Dermis blood vessel endothelial cell (primary cell): Measurements from ENCODE around the gene LRRC61. TPM values are rescaled to one million over a fixed set of nuclear protein-coding genes. Genes with fewer than 3 reads are reported as not detected.

ENCODE experiments used
- DNase-seq: peaks from one replicate; pipeline ENCODE4 v3.0.0; 2010
- total RNA-seq: library from RNA; depleted of rRNA; stranded (reverse); fragments of >200 nt; gene quantifications from 2 replicates; pipeline ENCODE4 v1.2.3, GENCODE V29; 2014

Gene LRRC61
- total RNA-seq, 1 donor from 2014 or later, result 5.4 TPM

DNA sequence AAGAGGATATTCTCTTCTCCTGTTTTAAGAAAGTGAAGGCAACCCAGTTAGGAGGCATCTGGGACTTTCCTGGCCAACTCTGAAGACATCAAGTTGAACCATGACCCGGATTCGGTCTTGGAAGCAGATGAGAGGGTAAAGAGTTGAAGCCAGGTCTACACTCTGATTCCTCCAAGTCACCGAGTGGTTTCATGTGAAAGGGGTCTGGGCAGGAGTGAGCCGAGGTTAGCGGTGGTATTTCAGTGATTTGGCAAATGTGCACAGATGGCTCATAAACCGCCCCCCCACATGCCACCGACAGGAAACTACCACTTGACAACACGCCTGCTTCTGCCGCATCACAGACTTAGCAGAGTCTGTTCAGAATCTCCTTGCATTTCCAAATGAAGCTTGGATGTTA lies 34.1 kb downstream of the LRRC61 start:
- no peak for DNase-seq

- no peak for DNase-seq
Measured at GRCh38 chr7:150357771-150358427, 34.7 kb downstream of the LRRC61 start.

- DNase-seq, result no peak
Measured at GRCh38 chr7:150358433-150358832, 35.3 kb downstream of the LRRC61 start.

DNA sequence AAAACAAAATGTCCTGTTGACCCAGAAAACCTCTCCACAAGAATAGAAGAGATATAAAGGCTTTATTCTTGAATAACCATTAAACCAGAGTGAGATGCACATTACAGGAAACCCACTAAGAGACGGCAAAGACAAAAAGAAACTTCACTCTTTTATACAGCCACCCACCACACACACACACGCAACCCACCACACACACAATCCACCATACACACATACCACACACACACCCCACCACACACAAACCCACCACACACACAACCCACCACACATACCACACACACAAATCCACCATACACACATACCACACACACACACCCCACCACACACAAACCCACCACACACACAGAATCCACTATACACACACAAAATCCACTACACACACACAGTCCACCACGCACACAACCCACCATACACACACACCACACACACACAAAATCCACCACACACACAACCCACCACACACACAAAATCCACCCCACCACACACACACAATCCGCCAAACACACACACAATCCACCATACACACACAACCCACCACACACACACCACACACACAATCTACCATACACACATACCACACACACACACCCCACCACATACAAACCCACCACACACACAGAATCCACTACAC lies 36.0 kb downstream of the LRRC61 start:
- no peak for DNase-seq

DNA sequence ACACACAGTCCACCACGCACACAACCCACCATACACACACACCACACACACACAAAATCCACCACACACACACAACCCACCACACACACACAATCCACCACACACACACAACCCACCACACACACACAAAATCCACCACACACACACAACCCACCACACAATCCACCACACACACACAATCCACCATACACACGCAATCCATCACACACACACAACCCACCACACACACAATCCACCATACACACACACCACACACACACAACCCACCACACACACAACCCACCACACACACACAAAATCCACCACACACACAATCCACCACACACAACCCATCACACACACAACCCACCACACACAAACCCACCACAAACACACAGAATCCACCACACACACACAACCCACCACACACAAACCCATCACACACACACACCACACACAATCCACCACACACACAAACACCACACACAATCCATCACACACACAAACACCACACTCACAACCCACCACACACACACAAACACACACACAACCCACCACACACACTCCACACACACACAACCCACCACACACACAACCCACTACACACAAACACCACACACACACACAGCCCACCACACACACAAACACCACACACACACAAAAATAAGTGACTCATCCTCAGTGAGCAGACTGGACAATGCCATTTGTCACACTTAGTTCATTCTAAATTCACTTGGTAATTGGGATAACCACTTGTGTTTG lies 36.6 kb downstream of the LRRC61 start:
- no peak for DNase-seq

DNA sequence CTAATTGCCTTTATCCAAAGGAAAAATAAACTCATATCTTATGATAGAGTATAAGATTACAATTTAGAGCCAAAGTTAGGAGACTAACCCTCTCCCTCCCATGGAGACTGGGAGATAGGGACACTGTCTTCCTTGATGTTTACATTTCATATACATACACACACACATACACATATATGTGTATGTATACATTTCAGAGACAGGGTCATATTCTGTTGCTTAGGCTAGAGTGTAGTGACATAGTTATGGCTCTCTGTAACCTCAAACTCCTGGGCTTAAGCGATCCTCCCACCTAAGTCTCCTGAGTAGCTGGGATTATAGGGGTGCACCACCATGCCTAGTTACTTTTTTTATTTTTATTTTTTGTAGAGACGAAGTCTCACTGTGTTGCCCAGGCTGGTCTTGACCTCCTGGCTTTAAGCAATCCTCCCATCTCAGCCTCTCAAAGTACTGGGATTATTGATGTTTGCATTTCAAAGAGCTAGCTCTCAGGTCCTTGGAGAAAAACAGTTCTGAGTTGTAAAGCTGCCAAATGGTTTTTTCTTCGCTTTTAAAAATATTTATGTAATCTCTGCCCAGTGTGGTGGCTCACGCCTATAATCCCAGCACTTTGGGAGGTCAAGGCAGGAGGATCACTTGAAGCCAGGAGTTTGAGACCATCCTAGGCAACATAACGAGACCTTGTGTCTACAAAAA lies 37.4 kb downstream of the LRRC61 start:
- DNase-seq, result no peak

DNA sequence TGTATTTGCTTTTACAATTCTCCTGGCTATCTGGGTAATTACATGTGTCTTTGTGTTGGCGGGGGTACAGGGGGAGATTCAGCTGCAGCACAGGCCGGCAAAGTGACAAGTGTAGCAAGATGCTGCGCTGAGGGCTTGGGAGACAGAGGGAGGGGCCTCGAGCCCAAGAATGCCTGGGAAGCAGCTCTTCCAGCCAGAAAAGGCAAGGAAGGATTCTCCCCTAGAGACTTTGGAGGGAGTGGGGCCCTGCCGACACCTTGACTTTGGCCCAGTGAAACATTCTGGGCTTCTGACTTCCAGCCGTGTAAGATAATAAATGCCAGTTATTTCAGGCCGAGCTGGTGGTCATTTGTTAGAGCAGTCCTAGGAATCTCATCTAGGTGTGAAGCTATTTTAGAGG lies 38.2 kb downstream of the LRRC61 start:
- no peak for DNase-seq

- no peak for DNase-seq
Measured at GRCh38 chr7:150361807-150362621, 38.9 kb downstream of the LRRC61 start.

DNA sequence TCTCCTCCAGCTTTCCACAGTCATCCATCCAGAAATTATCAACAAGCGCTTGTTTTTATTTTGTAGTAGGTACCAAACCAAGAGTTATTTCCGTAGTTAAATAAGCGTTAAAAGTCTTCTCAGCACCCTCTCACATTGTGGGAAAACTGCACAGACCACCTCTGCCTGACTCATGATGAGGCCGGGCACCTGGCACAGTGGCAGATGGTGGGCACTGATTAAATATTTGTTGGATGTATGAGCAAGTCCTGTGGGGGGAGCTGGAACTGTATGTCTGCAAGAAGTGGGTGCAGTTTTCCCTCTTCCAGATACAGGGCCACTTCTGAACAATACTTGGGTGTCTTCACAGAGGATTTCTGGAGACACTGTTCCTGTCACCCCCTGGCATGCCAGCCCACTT lies 40.2 kb downstream of the LRRC61 start:
- no peak for DNase-seq

DNA sequence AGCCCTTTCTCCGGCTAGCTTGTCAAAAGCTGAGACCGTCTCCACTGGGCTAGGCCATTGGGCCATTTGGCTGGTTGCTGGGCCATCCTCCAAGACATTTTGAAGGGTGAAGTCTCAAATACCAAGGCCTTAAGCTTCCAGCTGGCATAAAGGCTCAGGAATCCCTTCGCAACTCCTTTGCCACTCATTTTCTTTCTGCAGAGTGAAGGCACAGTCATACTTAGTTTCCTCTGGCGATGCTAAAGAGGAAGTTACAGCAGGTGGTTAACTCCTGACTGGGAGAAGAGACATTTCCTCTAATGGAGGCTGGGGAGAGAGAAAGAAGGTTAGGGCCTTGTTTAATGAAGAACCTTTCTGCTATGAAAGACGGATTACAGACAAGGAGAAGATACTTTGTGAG lies 40.7 kb downstream of the LRRC61 start:
- peak; percentile 62 for DNase-seq

- no peak for DNase-seq
Measured at GRCh38 chr7:150365194-150365593, 42.0 kb downstream of the LRRC61 start.

DNA sequence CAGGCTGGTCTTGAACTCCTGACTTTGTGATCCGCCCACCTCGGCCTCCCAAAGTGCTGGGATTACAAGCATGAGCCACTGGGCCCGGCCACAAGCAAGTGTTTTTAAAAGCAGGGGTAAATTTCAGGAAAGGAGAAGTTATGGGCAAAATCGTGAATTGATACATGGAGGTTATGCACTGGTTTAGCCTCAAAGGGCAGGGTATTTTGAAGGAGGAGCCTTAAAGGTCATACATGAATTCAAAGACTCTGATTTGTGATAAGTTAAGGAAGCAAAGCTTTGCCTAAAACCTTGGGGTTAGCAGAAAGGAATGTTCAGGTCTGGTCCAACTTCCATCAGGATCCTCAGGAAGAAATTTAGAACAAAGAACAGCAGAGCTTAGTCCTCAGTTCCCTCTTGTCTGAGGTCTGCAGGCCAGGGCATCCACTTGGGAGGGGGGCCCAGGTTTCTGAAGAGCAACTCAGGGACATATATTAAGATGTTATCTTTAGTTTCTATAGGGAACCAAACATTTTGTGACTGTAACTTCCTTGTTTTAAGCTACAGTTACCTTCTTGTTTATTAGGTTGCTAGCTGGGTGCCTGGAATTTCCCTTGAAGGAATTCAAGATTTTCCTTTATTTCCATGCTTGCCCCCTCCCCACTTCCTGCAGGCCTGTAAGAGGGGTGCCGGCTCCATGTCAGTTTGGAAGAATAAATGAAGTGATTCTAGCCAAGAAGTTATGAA lies 42.7 kb downstream of the LRRC61 start:
- DNase-seq, result no peak

- DNase-seq, result no peak
Measured at GRCh38 chr7:150367677-150368095, 44.5 kb downstream of the LRRC61 start.

GRCh38 chr7:150368096-150368883 lies 45.1 kb downstream of the LRRC61 start, which contains the start of gene REPIN1:
Gene REPIN1, plus strand, starts transcription at chr7:150368822. Its CDS starts 890 bp downstream, at chr7:150369712.
- DNase-seq, result peak; percentile 92

DNA sequence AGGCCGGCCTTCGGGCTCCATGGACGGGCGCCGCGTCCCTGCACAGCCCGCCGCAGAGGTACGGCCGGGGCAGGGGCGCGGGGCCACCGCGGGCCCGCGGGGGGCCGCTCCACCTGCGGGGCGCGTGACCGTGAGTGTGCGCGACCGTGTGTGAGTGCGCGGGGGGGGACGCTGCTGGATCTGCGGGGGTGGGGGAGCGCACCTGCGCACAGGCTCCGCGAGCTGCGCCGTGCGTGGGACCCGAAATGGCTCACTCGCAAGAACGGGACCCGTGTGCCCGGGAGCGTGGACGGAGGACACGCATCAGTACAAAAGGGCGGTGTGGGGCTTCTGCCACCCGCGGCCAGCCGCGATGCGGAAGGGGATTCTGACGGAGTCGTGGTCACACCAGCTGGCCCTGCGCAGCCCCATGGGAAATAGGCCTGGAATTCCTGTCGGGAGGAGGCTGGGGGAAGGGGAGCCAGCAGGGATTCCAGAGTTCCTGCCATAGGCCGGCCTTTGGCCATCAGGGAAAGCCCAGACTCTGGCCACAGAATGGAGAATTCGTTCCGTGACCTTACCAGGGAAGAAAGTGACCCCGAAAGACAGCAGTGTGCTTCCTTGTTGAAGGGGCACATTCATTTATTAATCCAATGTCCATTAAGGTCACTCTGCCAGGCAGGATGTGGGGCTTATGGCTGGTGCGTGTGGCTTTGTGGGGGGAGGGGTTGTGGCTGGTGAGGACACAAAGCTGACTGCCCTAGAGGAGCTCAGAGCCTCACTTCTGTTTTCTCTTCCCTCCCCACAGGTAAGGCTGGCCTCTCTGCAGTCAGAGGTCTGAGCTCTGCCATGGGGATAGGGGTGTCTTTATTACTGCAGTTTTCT lies 46.0 kb downstream of the LRRC61 start:
- peak; percentile 83 for DNase-seq

- peak; percentile 49 for DNase-seq
Measured at GRCh38 chr7:150369748-150370501, 46.8 kb downstream of the LRRC61 start.

GRCh38 chr7:150370612-150371071 lies 47.5 kb downstream of the LRRC61 start:
- no peak for DNase-seq

GRCh38 chr7:150371131-150371995 lies 48.2 kb downstream of the LRRC61 start:
- no peak for DNase-seq
